MG63 (cell line): ENCODE results near the gene FBXO7. TPM values are rescaled to one million over a fixed set of nuclear protein-coding genes. Genes with fewer than 3 reads are reported as not detected.

Experiments
- DNase-seq: peaks from one replicate; pipeline ENCODE4 v3.0.0-alpha.2; 2020
- H3K27me3 ChIP-seq: fragments of 250-450 bp; sonication (Bioruptor Pico); 2 replicates; pipeline ENCODE4 v1.5.1; 2020; ENCODE audit warnings: mild to moderate bottlenecking, moderate library complexity
- H3K36me3 ChIP-seq: fragments of 250-450 bp; sonication (Bioruptor Pico); 2 replicates; pipeline ENCODE4 v1.5.1; 2020; ENCODE audit warnings: mild to moderate bottlenecking, moderate library complexity
- H3K4me3 ChIP-seq: fragments of 250-450 bp; sonication (Bioruptor Pico); 2 replicates; pipeline ENCODE4 v1.5.1; 2020; ENCODE audit warnings: mild to moderate bottlenecking, moderate library complexity
- H3K9me3 ChIP-seq: fragments of 250-450 bp; sonication (Bioruptor Pico); 2 replicates; pipeline ENCODE4 v1.5.1; 2020; ENCODE audit warnings: mild to moderate bottlenecking, moderate library complexity
- total RNA-seq: library from RNA; depleted of rRNA; stranded (reverse); fragments of >200 nt; shearing (Covaris generic); gene quantifications from 2 replicates; pipeline ENCODE4 v1.2.3, GENCODE V29; 2014; ENCODE audit warnings: low replicate concordance

Gene FBXO7
- total RNA-seq, 1 experiment from 2014 or later, result 66.8 TPM

DNA sequence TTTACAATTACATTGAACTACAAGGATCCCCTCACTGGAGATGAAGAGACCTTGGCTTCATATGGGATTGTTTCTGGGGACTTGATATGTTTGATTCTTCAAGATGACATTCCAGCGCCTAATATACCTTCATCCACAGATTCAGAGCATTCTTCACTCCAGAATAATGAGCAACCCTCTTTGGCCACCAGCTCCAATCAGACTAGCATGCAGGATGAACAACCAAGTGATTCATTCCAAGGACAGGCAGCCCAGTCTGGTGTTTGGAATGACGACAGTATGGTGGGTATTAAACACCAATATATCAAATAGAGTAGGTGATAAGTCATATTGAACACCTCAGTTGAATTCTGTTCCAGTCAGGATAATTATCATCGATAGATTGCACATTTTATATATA lies 4.4 kb downstream of the FBXO7 start:
- peak; percentile 6 for DNase-seq
- Histone ChIP-seq H3K4me3 (no peak overlapping the region), H3K9me3 (no peaks in the 10 kb centered on the region), H3K27me3 (no peaks in the 10 kb centered on the region), H3K36me3 (peaks cover 22% of the 10 kb centered on the region)

DNA sequence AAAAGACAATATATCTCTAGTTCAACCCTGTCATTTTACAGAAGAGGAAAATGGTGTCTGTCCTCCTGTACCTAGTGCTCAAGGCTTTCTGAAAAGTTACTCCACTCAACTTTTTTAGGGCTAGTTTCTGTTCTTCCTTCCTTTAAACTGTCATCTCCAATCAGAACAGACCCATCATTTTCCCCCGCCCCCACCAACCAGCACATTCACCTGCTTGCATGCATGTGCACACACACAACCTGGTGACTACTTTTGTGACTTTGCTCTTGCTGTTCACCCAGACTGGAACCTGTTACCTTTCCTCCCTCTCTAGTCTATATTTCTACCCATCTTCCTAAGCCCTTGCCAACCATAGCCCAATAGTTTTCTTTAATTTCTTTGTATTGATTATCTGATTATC lies 5.6 kb downstream of the FBXO7 start:
- H3K9me3 ChIP-seq, result no peaks in the 10 kb centered on the region
- H3K36me3 ChIP-seq, result peaks cover 34% of the 10 kb centered on the region
- DNase-seq, result no peak
- no peak overlapping the region for H3K4me3 ChIP-seq
- H3K27me3 ChIP-seq, result no peaks in the 10 kb centered on the region

DNA sequence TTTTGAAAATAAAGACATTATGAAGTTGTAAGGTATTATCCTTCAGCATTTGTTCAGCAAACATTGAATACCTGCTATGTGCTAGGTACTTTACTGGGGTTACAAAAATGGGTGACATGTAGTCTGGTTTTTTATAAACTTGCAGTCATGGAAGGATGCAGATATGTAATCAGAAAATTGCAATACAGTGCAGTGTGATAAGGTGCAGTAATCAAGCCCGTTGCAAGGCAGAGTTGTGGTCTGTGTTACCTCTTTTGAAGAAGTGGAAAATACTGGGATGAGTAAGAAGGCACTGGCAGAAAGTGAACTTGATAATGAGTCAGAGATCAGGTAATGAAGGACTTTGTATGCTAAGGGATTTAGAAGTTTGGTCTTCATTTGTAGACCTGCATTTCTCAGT lies 8.1 kb downstream of the FBXO7 start:
- no peaks in the 10 kb centered on the region for H3K27me3 ChIP-seq
- no peak overlapping the region for H3K4me3 ChIP-seq
- no peak for DNase-seq
- no peaks in the 10 kb centered on the region for H3K9me3 ChIP-seq
- peaks cover 53% of the 10 kb centered on the region for H3K36me3 ChIP-seq

DNA sequence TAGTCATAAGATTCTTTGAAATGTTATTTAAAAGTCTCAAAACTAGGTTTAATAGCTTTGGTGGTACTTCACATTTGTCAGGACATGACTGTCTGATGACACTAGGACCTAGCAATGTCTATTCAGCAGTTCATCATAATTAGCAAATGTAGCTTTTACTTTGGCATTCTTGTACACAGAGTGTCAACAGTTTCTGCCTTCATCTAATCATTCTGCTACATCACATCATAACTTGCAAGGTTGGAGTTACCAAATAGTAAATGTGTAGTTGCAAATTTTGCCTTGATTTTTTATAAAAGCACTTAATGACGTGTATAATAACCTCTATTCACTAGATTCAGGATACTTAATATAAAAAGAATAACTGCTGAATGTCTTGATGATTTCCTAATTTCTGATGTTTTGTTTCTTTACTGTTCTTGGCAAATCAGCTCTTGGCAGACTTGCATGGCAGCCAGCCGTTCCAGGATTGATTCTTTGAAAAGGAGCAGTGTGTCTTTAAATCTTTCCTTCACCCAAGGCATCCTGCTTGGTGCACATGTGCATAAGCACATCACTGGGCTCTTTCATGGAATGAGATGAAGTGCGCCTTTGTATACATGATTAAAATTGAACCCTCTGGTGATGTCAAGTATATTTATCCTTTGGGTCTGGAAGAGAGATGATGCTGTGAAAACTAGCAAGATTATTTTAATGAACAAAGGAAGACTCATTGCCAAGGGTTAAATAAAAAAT lies 12.2 kb downstream of the FBXO7 start:
- DNase-seq, result no peak
- Histone ChIP-seq H3K27me3 (no peaks in the 10 kb centered on the region), H3K36me3 (peaks cover 68% of the 10 kb centered on the region)

DNA sequence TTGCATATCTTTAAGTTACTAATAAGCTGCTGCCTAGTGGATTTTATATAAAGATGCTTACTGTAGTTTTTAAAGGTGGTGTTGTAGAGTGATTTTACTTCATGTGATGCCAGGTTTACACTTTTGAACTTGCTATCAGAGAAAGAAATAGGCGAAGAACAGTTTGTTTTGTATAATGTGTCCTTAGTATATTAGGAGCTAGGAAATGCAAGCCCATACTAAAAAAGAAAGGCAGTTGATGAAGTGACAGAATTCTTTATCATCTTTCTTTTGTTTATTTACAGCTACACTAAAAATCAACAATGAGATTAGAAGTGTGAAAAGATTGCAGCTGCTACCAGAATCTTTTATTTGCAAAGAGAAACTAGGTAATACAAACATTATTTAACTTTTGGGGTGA lies 12.8 kb downstream of the FBXO7 start:
- Histone ChIP-seq H3K9me3 (no peaks in the 10 kb centered on the region), H3K4me3 (no peak overlapping the region), H3K36me3 (peaks cover 71% of the 10 kb centered on the region), H3K27me3 (no peaks in the 10 kb centered on the region)
- no peak for DNase-seq

More for the DNA sequence above, 12.2 kb downstream of the FBXO7 start:
- H3K4me3 ChIP-seq, result no peak overlapping the region
- H3K9me3 ChIP-seq, result no peaks in the 10 kb centered on the region

DNA sequence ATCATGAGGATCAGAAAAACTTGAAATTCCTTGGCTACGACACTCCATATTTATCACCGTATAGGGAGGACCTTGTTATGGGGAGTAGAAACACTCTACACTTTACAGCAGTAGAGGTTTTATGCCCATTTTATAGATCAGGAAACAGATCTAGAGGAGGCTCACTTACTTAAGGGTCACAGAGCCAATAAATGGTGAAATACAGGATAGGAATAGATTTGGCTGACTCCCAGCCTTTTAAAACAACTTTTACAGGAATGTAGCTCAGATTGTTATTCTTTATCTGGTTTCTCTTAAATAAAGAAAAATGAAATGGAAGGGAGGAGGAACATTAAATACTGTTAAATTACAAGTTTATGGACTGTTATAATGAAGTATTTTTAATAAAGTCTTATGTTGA lies 14.8 kb downstream of the FBXO7 start:
- Histone ChIP-seq H3K9me3 (no peaks in the 10 kb centered on the region), H3K27me3 (no peaks in the 10 kb centered on the region), H3K36me3 (peaks cover 81% of the 10 kb centered on the region), H3K4me3 (no peak overlapping the region)
- no peak for DNase-seq

DNA sequence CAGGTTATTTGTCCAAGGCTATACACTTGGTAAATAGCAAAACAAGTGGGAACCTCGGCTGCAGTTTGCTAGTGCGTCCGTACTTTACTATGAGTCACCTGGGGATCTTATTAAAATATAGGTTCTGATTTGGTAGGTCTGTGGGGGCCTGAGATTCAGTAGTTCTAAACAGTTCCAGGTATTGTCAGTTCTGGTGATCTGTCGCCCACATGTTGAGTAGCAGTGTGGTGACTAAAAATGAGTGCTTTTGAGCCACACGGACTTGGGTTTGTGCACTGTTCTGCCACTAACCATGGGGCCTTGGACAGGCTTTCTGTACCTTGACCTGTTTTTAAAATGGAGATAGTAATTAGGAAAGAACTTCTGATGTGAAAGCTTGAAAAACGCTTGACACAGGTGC lies 15.7 kb downstream of the FBXO7 start:
- Histone ChIP-seq H3K4me3 (no peak overlapping the region), H3K27me3 (no peaks in the 10 kb centered on the region), H3K36me3 (peaks cover 79% of the 10 kb centered on the region), H3K9me3 (no peaks in the 10 kb centered on the region)
- no peak for DNase-seq

DNA sequence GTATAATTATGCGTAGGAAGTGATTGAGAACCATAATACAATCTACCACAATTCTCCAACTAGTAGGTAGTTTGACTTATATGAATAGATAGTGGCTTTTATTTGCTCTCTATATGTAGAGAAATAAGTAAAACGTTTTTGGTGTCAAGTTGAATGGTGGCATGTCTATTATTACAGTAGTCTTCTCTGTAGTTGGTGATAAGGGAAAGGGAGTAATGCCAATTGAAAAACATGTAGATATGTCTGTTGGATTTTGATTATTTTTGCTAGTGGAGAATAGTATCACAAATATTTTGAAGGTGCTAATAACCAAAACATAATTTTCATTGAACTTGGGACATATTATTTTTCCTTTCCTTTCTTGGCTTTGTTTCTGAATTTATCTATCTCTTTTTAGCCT lies 17.5 kb downstream of the FBXO7 start:
- Histone ChIP-seq H3K9me3 (no peaks in the 10 kb centered on the region), H3K4me3 (no peak overlapping the region), H3K36me3 (peaks cover 79% of the 10 kb centered on the region), H3K27me3 (no peaks in the 10 kb centered on the region)
- DNase-seq, result no peak

DNA sequence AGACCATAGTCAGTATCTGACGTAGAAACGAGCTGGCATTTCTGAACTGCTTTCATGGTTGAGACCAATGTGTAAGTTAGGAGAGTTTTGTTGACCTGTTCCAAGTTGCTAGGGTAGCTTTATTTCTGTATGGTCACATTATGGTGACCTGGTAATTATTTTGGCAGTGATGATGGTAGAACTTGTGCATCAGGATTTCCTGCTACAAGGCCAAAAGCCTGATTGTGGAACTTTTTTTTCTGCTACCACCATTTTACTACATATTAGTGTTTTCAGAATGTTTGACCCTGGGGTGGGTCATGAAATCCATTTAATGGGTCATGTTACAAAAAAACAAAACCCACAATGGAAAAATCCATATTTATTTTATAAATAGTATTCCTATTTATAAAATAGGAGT lies 18.9 kb downstream of the FBXO7 start:
- peaks cover 81% of the 10 kb centered on the region for H3K36me3 ChIP-seq
- DNase-seq, result no peak
- H3K4me3 ChIP-seq, result no peak overlapping the region
- no peaks in the 10 kb centered on the region for H3K27me3 ChIP-seq
- H3K9me3 ChIP-seq, result no peaks in the 10 kb centered on the region

DNA sequence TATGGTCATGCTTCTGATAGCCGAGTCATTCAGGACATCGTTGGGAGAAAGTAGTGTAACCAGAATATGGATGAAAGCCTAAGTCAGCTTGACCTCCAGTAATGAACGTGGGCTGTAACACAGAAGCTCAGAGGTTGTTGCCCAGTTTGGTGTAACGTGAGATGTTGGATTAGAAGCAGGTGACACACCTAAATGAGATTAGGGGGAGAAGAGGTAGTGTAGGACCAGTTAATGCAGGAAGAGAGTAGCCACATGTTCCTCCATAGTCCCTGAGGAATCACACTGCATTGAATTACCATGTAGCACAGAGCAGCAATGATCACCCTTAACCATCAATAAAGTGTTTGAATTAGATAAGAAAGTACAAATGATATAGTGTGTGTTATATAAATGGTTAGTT lies 20.4 kb downstream of the FBXO7 start:
- H3K4me3 ChIP-seq, result no peak overlapping the region
- H3K9me3 ChIP-seq, result no peaks in the 10 kb centered on the region
- no peak for DNase-seq
- H3K36me3 ChIP-seq, result peaks cover 72% of the 10 kb centered on the region
- H3K27me3 ChIP-seq, result no peaks in the 10 kb centered on the region

DNA sequence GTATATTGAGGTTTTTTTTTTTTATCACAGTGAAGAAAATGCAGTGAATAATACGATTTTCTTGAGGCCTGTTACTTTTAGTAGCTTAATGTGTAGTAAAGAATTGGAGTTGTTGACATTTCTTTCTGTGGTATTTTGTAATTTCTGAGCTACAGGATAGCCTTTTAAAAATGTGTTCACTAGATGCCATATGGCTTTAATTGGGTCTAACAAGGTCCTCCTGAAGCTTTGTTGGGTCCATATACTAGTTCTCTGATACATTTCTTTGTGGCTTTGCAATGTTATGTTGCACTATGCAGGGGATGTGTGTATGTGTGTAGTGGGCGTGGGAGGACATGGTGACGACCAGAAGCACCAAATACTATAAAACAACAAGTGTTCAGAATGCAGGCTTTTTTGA lies 25.1 kb downstream of the FBXO7 start:
- no peak overlapping the region for H3K4me3 ChIP-seq
- DNase-seq, result no peak

DNA sequence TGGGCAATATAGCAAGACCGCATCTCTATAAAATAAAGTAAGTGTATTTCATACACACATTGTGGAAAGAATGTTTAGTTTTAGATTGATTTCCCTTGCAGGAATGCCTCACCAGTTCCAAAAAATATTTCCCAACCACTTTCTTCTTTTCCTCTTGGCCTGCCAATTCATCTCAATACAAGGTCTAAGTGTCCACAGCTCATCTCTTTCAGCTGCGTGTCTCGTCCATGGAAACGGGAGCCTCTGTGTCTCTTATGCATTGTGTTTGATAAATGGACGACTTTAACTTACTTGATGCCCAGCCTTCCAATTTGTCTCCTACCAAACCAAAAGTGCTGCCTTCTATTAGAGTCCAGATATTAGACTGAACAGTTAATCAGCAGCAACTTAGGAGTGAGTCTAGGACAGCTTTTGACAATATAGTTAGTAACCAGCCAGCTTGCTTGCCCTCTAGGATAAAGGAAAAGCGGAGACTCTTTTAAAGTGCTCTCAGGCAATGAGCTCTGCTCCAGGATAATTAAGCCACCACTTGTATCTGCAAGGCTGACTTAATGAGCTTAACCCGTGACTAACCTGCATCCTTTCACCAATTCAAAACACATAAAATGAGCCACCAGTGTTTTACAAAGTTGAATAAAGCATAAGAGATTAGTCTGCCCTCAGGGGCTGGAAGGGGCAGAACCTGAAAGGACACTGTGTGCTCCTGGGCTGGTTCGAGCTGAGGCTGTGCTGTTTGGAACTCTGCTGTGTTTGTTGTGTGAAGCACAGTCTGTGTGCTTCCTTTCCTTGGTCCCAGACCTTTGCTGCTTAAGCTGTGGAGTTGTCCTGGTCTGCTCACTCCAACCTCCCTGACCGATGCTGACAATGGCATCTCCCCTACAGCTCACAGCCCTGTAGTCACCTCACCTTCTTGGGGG lies 27.5 kb downstream of the FBXO7 start:
- Histone ChIP-seq H3K9me3 (no peaks in the 10 kb centered on the region), H3K36me3 (peaks cover 16% of the 10 kb centered on the region), H3K27me3 (no peaks in the 10 kb centered on the region), H3K4me3 (no peak overlapping the region)
- DNase-seq, result no peak

More for the DNA sequence above, 25.1 kb downstream of the FBXO7 start:
- H3K36me3 ChIP-seq, result peaks cover 33% of the 10 kb centered on the region
- no peaks in the 10 kb centered on the region for H3K27me3 ChIP-seq
- no peaks in the 10 kb centered on the region for H3K9me3 ChIP-seq

DNA sequence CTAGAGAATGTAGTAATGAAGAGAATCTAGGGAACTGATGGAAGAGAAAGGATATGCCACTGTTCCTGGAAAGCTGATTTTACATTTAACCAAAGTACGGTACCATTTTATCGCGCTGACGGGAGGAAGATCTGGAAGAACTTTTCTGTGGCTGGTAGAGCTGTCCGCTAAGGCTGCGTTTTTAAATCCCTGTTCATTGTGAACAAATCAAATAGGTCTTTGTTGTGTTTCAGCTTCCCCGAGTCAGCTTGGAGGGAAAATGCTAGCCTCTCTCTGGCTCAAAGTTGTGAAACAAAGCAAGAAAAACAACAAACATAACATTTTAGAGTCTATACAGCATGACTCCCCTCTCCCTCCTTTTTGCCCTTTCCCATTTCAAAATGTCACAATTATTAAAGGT lies 34.4 kb downstream of the FBXO7 start:
- Histone ChIP-seq H3K4me3 (no peak overlapping the region), H3K27me3 (no peaks in the 10 kb centered on the region), H3K9me3 (no peaks in the 10 kb centered on the region), H3K36me3 (no peaks in the 10 kb centered on the region)
- DNase-seq, result no peak

DNA sequence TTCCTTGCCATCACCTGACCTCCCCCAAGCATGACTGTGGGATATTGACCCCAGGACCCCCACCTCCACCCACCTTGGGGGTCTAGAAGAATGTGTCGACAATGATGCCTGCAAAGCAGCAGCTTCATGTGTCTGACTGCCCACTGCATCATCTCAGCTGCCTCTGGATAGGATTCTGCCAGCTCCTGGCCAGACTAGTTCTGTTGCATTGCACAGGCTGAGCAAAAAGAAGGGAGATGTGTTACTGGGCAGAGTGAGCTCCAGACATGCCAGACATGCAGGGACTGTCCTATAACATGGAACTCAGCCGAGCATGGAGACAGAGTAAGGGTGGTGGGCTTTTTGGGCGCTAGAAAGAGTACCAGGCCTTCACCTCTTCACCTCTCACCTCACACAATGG lies 36.7 kb downstream of the FBXO7 start:
- no peaks in the 10 kb centered on the region for H3K27me3 ChIP-seq
- no peak for DNase-seq
- no peak overlapping the region for H3K4me3 ChIP-seq
- H3K36me3 ChIP-seq, result no peaks in the 10 kb centered on the region
- H3K9me3 ChIP-seq, result no peaks in the 10 kb centered on the region

DNA sequence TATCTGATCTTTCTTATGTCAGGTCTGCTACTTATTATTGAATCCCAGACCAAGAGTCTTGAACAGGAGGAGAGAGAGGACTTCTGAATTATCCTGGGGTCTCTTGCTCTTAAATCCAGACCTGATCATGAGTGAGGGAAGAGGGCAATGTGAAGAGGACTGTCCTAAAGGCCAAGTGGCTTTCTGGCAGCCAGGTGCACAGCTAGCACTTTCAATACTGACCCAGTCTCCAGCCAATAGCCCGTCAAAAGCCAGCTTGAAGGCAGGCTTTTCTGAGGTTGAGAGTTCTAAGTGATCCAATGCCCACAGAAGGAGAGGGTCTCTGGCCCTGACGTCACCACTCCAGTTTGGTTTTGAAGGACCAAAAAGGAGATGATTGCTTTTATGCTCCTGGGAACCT lies 37.2 kb downstream of the FBXO7 start:
- no peak overlapping the region for H3K4me3 ChIP-seq
- no peak for DNase-seq
- H3K9me3 ChIP-seq, result no peaks in the 10 kb centered on the region
- no peaks in the 10 kb centered on the region for H3K27me3 ChIP-seq
- no peaks in the 10 kb centered on the region for H3K36me3 ChIP-seq

DNA sequence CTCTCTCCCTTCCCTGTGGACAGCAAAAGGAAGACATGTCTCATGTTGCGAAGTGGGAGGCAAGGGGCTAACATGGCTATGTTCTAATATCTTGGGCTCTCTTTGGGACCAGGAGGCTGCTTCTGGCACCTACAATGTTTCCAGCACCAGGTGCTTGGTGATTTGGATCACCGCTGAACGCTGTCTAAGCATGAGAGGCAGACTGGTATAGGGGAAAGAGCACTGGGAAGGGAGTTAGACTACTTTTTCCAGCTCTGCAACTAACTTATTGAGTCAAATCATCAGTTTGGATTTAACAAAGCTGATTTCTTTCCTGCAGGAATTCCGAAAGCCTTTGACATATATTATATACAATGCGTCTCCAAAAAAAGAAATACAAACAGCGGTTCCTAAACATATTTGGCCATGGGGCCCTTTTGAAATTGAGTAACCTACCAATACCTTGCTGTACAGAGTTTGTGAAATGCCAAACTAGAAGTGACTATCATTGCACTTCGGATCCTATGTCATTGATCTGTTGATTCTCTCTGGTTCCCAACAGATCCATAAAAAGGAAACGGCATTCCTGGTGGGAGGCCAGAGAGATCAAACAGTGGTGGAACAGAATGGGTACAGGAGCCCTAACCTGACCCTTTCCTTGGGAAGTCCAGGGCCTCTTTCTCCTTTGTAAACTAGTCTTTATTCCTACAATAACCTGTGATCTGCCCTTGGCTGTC lies 37.8 kb downstream of the FBXO7 start:
- Histone ChIP-seq H3K27me3 (no peaks in the 10 kb centered on the region), H3K9me3 (no peaks in the 10 kb centered on the region), H3K36me3 (no peaks in the 10 kb centered on the region), H3K4me3 (no peak overlapping the region)
- no peak for DNase-seq

DNA sequence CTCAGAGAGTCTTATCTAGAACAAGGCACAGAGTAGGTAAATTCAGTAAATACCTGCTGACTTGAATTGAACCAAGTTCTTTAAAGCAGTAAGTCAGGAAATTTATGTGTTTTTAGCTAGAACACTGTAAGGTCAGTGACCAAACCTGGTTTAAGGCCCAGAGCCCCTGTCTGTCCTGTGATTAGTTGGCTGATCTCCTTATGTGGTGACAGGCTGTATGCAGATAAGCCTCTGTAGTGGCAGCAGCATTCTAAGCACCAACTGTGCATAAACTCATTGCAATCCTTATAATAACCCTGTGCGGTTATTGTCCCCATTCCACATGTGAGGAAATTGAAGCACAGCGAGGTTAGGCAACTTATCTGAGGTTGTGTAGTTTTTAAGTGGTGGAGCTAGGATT lies 40.5 kb downstream of the FBXO7 start:
- Histone ChIP-seq H3K9me3 (no peaks in the 10 kb centered on the region), H3K27me3 (no peaks in the 10 kb centered on the region), H3K4me3 (no peak overlapping the region), H3K36me3 (no peaks in the 10 kb centered on the region)
- no peak for DNase-seq
